ENCODE measurements around the gene OR52E1. TPM values are rescaled to one million over a fixed set of nuclear protein-coding genes. Genes with fewer than 3 reads are reported as not detected.

Gene OR52E1
- polyA plus RNA-seq, 1 experiment: not detected

- Histone ChIP-seq H3K27me3 (ENCODE audit: control insufficient read depth, insufficient read depth, low read length) (no peaks in the 10 kb centered on the region), H3K36me3 (ENCODE audit: control insufficient read depth, insufficient read depth, low read length) (no peaks in the 10 kb centered on the region), H3K4me3 (ENCODE audit: low read depth, low read length) (no peak overlapping the region)
- POLR2A ChIA-PET: no interaction called here
- no peak for DNase-seq (ENCODE audit: low read depth)
- TF ChIP-seq CTCF (IDR thresholded peaks at IDR 0.05; ENCODE audit: insufficient read depth, low read depth, low read length): no peak
- CTCF ChIA-PET: no interaction called here
Observed at GRCh38 chr11:5088556-5088955, 19.2 kb downstream of the OR52E1 start.

- ChIA-PET CTCF (interaction anchor here (0.6 kb wide), 1 partner anchor 132 kb away, joined by 4 read pairs; no protein-coding TSS in a partner anchor), POLR2A (no interaction called here)
- DNase-seq (ENCODE audit: low read depth): no peak
- H3K27me3 ChIP-seq (ENCODE audit: control insufficient read depth, insufficient read depth, low read length): no peaks in the 10 kb centered on the region
- TF ChIP-seq CTCF (IDR thresholded peaks at IDR 0.05; ENCODE audit: insufficient read depth, low read depth, low read length): no peak
- no peaks in the 10 kb centered on the region for H3K36me3 ChIP-seq (ENCODE audit: control insufficient read depth, insufficient read depth, low read length)
- no peak overlapping the region for H3K4me3 ChIP-seq (ENCODE audit: low read depth, low read length)
Observed at GRCh38 chr11:5090668-5091067, 21.3 kb downstream of the OR52E1 start.

DNA sequence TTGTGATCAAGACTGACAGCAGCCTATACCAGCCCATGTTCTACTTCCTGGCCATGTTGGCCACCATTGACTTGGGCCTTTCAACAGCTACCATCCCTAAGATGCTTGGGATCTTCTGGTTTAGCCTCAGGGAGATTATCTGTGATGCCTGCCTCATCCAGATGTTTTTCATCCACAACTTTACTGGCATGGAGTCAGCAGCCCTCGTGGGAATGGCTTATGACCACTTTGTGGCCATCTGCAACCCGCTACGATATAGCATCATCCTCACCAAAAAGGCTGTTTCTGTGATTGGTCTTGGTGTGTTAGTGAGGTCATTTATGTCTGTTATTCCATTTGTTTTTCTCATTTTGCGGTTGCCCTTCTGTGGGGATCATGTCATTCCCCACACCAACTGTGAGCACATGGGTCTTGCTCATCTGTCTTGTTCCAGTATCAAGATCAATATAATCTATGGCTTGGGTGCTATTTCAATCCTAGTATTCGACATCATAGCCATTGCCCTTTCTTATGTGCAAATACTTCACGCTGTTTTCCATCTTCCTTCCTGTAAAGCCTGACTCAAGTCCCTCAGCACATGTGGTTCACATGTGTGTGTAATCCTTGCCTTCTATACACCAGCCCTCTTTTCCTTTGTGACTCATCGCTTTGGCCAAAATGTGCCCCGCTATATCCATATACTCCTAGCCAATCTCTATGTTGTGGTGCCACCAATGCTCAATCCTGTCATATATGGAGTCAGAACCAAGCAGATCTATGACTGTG is 23.6 kb downstream of the OR52E1 start:
- CTCF ChIA-PET: no interaction called here
- Histone ChIP-seq H3K36me3 (ENCODE audit: control insufficient read depth, insufficient read depth, low read length) (no peaks in the 10 kb centered on the region), H3K27me3 (ENCODE audit: control insufficient read depth, insufficient read depth, low read length) (no peaks in the 10 kb centered on the region), H3K4me3 (ENCODE audit: low read depth, low read length) (no peak overlapping the region)
- DNase-seq (ENCODE audit: low read depth): no peak
- TF ChIP-seq CTCF (IDR thresholded peaks at IDR 0.05; ENCODE audit: insufficient read depth, low read depth, low read length): no peak
- POLR2A ChIA-PET: no interaction called here

- Histone ChIP-seq H3K27me3 (ENCODE audit: control insufficient read depth, insufficient read depth, low read length) (no peaks in the 10 kb centered on the region), H3K4me3 (ENCODE audit: low read depth, low read length) (no peak overlapping the region), H3K36me3 (ENCODE audit: control insufficient read depth, insufficient read depth, low read length) (no peaks in the 10 kb centered on the region)
- ChIA-PET CTCF (no interaction called here), POLR2A (no interaction called here)
- TF ChIP-seq CTCF (IDR thresholded peaks at IDR 0.05; ENCODE audit: insufficient read depth, low read depth, low read length): no peak
- DNase-seq (ENCODE audit: low read depth): no peak
Observed at GRCh38 chr11:5096011-5096410, 26.6 kb downstream of the OR52E1 start.

GRCh38 chr11:5102246-5102645 is 32.9 kb downstream of the OR52E1 start:
- H3K4me3 ChIP-seq (ENCODE audit: low read depth, low read length): no peak overlapping the region
- TF ChIP-seq CTCF (IDR thresholded peaks at IDR 0.05; ENCODE audit: insufficient read depth, low read depth, low read length): no peak
- CTCF ChIA-PET: interaction anchor here (0.6 kb wide), 1 partner anchor 11 kb away, joined by 3 read pairs; no protein-coding TSS in a partner anchor
- POLR2A ChIA-PET: no interaction called here
- no peak for DNase-seq (ENCODE audit: low read depth)
- H3K27me3 ChIP-seq (ENCODE audit: control insufficient read depth, insufficient read depth, low read length): no peaks in the 10 kb centered on the region
- no peaks in the 10 kb centered on the region for H3K36me3 ChIP-seq (ENCODE audit: control insufficient read depth, insufficient read depth, low read length)

All from BJ (cell line).